ENCODE data around the gene PIGX. TPM values are rescaled to one million over a fixed set of nuclear protein-coding genes. Genes with fewer than 3 reads are reported as not detected.

Gene PIGX
- total RNA-seq, 1 experiment from 2014 or later, result 32.1 TPM

DNA sequence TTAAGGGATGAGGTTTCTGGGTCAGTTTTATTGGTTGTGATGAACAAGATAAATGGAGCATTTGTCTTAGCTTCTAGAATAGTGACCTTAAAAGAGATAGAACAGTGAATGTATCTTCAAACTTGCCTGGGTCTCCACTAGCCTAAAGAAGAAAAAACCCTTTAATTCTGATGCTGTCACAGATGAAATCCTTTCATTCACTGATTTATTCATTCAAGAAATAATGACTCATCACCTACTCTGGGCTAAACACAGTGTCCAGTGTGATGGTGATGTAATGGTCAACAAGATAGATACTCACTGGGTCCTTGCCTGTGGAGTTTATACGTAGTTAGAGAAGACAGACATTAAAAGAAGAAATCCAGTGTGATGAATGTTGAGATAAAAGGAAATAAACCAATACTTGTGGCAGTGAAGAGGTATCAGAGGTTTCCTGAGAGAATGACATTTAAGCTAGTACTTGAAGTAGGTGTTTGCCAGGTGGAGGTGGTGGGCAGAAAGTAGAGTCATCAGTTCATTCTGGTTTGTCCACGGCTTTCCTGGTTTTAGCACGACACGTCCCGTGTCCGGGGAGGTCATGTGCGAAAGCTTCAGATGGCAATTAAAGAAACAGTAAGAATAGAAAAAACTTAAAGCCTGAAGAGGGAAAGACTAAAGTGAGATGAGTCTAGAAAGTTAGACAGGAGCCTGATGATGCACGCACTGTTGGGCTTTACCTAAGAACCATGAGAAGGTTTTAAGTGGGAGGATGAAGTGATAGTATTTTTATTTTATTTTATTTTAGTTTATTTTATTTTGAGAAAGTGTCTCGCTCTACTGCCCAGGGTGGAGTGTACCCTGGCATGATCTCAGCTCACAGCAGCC lies 45.9 kb downstream of the PIGX start:
- peak; percentile 79 for DNase-seq (ENCODE audit: low read depth)

DNA sequence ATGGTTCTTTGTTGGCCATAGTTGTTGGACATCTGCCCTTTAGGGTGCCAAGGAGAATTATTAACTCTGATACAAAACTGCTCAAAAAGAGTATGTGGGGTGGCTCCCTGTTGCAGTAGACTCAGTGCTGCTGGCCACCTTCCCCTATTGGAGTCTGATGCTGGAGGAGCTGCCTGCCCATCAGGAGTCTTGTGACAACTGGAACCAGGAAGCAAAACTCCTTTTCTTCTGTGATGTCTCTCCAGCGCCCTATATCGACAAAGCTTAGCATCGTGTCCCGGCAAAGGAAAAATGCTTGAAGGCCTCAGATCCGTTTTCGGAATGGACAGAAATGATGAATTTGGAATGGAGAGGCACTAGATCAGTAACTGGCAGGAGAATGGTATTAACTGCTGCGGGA lies 51.0 kb downstream of the PIGX start:
- DNase-seq (ENCODE audit: low read depth), result no peak

DNA sequence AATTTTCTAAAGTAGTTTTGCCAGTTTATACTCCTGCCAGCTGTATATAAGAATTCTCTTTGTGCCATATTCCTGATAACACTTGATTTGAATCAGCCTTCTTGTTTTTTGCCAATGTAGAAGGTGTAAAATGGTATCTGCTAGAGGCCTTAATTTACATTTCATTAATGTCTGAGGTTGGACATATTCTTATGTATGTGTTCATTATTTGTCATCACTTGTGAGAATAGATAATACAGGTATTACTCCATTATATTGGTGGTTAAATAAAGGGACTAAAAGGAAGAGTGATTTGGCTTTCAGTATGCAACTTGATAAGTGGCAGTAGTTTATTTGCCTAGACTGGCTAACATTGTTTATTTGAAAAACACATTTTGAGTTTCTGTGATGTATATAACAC lies 53.3 kb downstream of the PIGX start:
- no peak for DNase-seq (ENCODE audit: low read depth)

DNA sequence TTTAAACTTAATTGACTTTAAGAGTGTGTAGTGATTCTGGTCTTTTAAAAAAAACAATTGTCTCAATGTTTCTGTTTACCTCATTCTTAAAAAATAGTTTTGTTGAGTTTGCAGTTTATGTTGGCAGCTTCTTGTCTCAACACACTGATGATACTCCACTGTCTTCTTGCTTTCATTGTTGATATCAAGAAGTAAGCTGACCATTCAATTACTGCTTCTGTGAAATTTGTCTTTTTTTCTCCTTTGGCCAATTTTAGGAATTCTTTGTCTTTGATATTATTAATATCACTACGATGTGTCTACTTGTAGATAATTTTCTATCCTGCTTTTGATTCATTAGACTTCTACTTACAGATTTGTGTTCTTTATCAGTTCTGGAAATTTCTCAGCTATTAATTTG lies 58.9 kb downstream of the PIGX start:
- no peak for DNase-seq (ENCODE audit: low read depth)

DNA sequence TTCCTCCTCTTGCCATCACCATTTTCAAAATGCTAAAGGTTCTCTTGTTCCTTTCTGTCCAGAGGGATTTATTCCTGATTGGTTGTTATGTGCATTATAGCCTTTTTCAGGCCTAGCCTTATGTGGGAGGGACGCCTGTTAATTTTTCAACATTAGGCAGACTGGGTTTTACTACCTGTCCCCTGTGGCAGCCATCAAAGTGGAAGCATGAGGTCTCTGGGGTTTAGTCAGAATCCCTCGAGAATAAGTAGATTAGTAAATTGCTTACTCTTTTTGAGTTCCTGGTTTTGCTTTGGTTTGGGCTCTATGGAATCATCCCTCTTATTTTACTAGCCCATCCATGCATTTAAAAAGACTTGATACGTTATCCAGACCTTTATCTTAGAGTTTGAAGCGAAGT lies 59.9 kb downstream of the PIGX start:
- no peak for DNase-seq (ENCODE audit: low read depth)

DNA sequence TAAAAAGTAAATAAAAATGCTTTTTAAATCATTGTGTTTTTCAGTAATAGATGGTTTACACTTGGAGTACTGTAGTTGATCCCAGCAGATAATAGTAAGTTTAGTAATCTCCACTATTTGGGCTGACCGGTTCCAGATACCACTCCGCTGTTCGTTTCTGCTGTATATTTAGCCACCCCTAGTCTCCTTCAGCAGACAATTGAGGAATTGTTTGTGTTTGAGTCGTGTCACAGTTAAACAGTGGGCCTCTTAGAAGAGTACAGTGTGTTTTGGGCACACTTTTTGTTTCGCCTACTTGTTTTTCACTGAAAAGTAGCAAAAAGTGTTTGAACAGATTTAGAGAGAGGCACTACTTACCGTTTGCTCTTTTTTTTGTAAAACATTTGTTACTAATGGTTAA lies 60.7 kb downstream of the PIGX start:
- DNase-seq (ENCODE audit: low read depth), result no peak

DNA sequence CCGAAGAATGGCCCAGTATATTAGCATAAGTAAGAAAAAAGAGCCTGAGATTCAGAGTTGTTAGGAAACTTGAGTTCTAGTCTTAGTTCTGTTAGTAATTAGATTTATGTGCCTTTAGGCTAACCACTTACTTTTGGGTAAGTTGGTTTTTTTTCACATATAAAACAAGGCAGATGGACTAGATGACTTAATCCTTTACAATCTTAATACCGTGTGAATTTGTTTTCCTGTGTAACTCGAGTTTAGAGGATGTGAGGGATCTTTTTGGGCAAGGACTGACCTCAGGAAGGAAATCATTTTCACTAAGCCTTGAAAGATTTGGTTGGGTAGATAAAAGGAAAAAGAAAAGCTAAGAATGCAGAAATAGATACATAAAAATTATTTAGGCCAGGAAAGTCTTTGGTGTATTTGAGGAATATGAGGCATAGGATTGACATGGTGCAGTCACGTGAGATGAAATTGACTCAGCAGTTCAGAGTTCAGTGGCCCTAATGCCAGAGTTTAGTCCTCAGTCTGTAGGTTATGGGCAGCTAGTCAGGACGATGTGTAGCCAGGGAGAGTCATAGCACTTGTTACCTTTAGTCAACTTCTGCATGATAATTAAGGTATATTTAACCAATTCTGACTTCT lies 62.1 kb downstream of the PIGX start:
- DNase-seq (ENCODE audit: low read depth), result peak; percentile 39

DNA sequence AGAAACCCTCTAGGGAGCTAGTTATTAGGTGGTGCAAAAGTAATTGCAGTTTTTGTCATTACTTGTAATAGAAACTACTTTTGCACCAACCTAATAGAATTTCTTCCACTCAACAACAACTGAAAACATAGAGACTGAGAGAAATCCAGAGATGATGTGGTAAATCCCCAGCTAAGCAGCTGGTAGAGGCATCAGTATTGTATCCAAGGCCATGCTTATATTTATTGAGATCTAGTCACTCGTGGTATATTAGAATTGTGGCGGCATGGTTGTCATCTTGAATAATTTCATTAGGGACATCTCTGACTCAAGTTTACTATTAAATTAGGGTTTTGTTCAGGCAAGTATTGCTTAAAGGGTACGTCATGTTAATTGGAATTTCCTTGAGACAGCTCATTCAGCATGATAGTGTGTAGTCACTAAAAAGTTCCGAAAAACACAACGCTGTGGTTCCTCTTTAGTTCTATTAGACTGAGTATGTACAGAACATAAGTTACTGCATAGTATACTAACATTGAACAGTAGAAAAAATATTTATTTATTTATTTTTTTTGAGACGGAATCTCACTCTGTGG lies 62.8 kb downstream of the PIGX start:
- no peak for DNase-seq (ENCODE audit: low read depth)

DNA sequence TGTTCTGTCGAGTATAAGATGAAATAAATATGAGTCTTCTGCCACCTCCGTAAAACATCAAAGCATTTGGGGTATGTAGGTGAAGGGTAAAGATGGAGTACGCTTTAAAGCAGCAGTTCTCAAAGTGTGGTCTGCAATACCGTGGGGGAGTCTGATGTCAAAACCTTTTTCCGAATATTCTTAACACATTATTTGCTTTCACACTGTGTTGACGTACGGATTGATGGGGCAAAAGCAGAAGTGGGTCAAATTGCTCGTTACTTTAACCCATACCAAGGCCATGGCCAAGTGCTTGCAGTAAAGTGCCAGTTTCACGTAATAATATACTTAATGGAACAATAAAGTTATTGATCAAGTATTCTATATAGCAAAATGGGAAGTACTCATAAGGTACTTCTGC lies 63.8 kb downstream of the PIGX start:
- no peak for DNase-seq (ENCODE audit: low read depth)

DNA sequence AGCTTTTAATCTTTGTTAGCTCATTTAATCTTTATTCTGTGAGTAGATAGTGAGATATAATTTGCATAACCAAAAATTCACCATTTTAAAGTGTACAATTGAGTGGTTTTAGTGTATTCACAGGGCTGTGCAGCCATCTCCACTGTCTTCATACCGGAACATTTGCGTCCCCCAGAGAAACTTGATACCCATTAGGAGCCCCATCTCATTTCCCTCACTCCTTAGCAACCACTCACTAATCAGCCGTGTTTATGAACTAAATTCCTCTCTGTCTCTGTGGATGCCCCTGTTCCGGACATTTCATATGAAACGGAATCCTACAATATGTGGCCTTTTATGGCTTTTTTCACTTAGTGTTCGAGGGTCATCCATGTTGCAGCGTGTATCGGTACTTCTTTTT lies 65.7 kb downstream of the PIGX start:
- DNase-seq (ENCODE audit: low read depth), result no peak

DNA sequence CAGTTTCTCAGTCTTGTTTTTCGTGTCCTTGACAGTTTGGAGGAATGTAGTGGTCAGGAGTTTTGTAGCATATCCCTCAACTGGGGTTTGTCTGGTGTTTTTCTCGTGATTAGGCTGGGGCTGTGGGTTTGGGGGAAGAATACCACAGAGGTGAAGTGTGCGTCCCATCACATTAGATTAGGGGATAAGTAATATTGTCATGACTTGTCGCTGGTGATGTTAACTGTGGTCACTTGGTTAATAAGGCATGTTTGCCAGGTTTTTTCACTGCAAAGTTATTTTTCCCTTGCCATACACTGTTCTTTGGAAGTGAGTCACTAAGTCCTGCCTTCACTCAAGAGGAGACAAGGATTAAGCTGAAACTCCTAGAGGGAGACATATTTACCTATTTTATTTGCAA lies 66.6 kb downstream of the PIGX start:
- peak; percentile 72 for DNase-seq (ENCODE audit: low read depth)

DNA sequence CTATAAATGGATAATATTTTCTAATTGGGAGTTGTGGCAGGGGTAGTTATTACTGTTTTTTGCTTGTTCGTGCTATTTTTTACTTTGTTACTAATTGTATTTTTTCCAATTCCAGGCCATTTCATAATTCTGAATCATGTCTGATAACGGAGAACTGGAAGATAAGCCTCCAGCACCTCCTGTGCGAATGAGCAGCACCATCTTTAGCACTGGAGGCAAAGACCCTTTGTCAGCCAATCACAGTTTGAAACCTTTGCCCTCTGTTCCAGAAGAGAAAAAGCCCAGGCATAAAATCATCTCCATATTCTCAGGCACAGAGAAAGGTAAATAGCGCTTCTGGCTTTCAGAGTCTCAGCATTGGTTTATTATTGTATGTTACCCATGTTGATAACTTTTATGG lies 70.3 kb downstream of the PIGX start:
- no peak for DNase-seq (ENCODE audit: low read depth)

Other genes with a start within 250 kb of the PIGX start
- gene RNF168, start 208.6 kb upstream of the PIGX start, total RNA-seq (2014; rRNA removed; shearing (Covaris generic)), result 19.9 and 20.1 TPM in 2 replicates
- gene SMCO1, start 197.0 kb upstream of the PIGX start, total RNA-seq (2014; rRNA removed; shearing (Covaris generic)), result not detected in 2 replicates
- gene WDR53, start 143.8 kb upstream of the PIGX start, total RNA-seq (2014; rRNA removed; shearing (Covaris generic)), result 8.8 and 9.4 TPM in 2 replicates
- gene FBXO45, start 143.7 kb upstream of the PIGX start, total RNA-seq (2014; rRNA removed; shearing (Covaris generic)), result 16.6 and 21.7 TPM in 2 replicates
- 1.6 and 2.7 TPM in 2 replicates for gene NRROS, start 72.7 kb upstream of the PIGX start, total RNA-seq (2014; rRNA removed; shearing (Covaris generic))
- 9.4 and 11.2 TPM in 2 replicates for gene CEP19, start 127 bp upstream of the PIGX start, total RNA-seq (2014; rRNA removed; shearing (Covaris generic))
- 37.7 and 45.5 TPM in 2 replicates for gene PAK2, start 27.5 kb downstream of the PIGX start, total RNA-seq (2014; rRNA removed; shearing (Covaris generic))
- gene SENP5, start 155.5 kb downstream of the PIGX start, total RNA-seq (2014; rRNA removed; shearing (Covaris generic)), result 34.8 and 48.2 TPM in 2 replicates
- gene NCBP2, start 230.2 kb downstream of the PIGX start, total RNA-seq (2014; rRNA removed; shearing (Covaris generic)), result 73.3 and 80.0 TPM in 2 replicates